BLaER1 treated with 17β-estradiol and CSF1 and Interleukin-3, amounts not matched to agents 10 nM and 100 nM (cell line): ENCODE results near the gene NXNL2.

Experiments used
- H3K27ac ChIP-seq, 11 experiments: shearing (Covaris generic); formaldehyde crosslinking; 2 replicates each; pipeline ENCODE4 v1.8.1; 2022
- H3K27me3 ChIP-seq, 11 experiments: shearing (Covaris generic); formaldehyde crosslinking; 2 replicates each; pipeline ENCODE4 v1.8.1; 2022
- H3K36me3 ChIP-seq, 11 experiments: shearing (Covaris generic); formaldehyde crosslinking; 2 replicates each; pipeline ENCODE4 v1.8.1; 2022
- H3K4me1 ChIP-seq, 10 experiments: shearing (Covaris generic); formaldehyde crosslinking; 2 replicates each; pipeline ENCODE4 v1.8.1; 2022
- H3K4me2 ChIP-seq, 11 experiments: shearing (Covaris generic); formaldehyde crosslinking; 2 replicates each; pipeline ENCODE4 v1.8.1; 2022
- H3K4me3 ChIP-seq, 10 experiments: shearing (Covaris generic); formaldehyde crosslinking; 2 replicates each; pipeline ENCODE4 v1.8.1; 2022
- H3K9ac ChIP-seq, 11 experiments: shearing (Covaris generic); formaldehyde crosslinking; 2 replicates each; pipeline ENCODE4 v1.8.1; 2022
- H3K9me3 ChIP-seq, 11 experiments: shearing (Covaris generic); formaldehyde crosslinking; replicated peaks in 1 of 11; 2 replicates each; pipeline ENCODE4 v1.8.1; 2022
- H4K20me1 ChIP-seq, 11 experiments: shearing (Covaris generic); formaldehyde crosslinking; 2 replicates each; pipeline ENCODE4 v1.8.1; 2022
- Cebpa-rat ChIP-seq, 11 experiments: shearing (Covaris generic); IDR thresholded peaks; 2 replicates each; pipeline ENCODE4 v1.8.1; 2022

Gene NXNL2

DNA sequence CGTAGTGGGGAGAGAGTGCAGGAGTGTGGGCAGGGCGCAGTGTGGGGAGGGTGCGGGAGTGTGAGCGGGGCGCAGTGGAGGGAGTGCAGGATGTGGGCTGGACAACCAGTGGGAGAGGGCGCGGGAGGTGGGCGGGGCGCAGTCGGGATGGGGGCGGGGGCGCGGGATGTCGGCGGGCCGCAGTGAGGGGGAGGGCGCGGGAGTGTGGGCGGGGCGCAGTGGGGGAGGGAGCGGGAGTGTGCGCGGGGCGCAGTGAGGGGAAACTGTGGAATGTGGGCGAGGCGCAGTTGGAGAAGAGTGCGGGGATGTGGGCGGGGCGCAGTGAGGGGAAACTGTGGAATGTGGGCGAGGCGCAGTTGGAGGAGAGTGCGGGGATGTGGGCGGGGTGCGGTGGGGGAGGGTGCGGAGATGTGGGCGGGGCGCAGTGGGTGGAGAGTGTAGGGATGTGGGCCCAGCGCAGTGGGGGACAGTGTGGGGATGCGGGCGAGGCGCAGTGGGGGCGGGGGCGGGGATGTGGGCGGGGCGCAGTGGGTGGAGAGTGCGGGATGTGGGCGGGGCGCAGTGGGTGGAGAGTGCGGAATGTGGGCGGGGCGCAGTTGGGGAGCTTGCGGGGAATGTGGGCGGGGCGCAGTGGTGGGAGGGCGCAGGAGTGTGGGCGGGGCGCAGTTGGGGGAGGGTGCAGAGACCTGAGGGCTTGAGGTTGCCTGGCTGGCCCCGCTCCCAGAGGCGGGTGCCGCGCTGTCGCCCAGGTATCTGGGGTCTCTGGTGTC lies at the start of gene NXNL2:
NXNL2 (plus strand) TSS at position 723 of the 770 bp plus-strand sequence. CDS start 257 bp downstream, outside the sequence.
- no peak within 1 kb of the TSS for H3K9ac ChIP-seq
- peaks cover 0 to 10% (median 0%) of the 10 kb centered on the region in 11 experiments; a peak in 3 of 22 replicates for H4K20me1 ChIP-seq
- peaks cover 0 to 15% (median 4%) of the 10 kb centered on the region in 11 experiments; a peak in 3 of 22 replicates for H3K9me3 ChIP-seq
- no peak for TF ChIP-seq Cebpa-rat (IDR thresholded peaks at IDR 0.05)
- peak within 1 kb of the TSS; percentile 34 to 54 (median 46); a peak in 15 of 20 replicates for H3K4me3 ChIP-seq
- H3K36me3 ChIP-seq: no peaks in the 10 kb centered on the region
- H3K27ac ChIP-seq: no peak within 1 kb of the TSS
- peaks cover 48 to 60% (median 52%) of the 10 kb centered on the region in 11 experiments for H3K27me3 ChIP-seq
- peak within 1 kb of the TSS; percentile 66 to 83 (median 77) for H3K4me2 ChIP-seq
- H3K4me1 ChIP-seq: peaks cover 22 to 35% (median 29%) of the 10 kb centered on the region in 10 experiments

DNA sequence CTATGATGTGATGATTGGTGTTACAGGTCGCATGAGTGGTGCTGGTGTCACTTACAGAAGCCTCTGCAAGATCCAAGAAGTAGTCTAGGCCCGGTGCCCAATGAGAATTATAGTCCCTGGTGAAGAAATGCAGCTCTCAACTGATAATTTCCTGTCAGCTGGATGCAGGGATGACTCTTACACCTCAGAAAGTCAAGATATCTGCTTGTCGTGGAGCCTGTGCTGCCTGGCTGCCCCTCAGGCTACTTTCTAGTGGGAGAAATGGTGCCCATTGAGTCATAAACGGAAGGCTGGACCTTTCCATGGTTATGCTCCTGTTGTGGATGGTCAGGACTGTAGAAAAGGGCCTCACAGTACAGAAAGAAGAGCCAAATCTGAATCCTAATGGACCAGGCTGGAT lies 46.8 kb upstream of the NXNL2 start:
- Histone ChIP-seq H3K4me3 (no peak overlapping the region), H3K27me3 (no peaks in the 10 kb centered on the region), H4K20me1 (no peaks in the 10 kb centered on the region), H3K36me3 (peaks cover 17 to 50% (median 42%) of the 10 kb centered on the region in 11 experiments; a peak in 21 of 22 replicates), H3K27ac (no peak overlapping the region), H3K9ac (no peak overlapping the region), H3K4me2 (no peak overlapping the region), H3K9me3 (no peaks in the 10 kb centered on the region), H3K4me1 (no peaks in the 10 kb centered on the region)
- no peak for TF ChIP-seq Cebpa-rat (IDR thresholded peaks at IDR 0.05)

DNA sequence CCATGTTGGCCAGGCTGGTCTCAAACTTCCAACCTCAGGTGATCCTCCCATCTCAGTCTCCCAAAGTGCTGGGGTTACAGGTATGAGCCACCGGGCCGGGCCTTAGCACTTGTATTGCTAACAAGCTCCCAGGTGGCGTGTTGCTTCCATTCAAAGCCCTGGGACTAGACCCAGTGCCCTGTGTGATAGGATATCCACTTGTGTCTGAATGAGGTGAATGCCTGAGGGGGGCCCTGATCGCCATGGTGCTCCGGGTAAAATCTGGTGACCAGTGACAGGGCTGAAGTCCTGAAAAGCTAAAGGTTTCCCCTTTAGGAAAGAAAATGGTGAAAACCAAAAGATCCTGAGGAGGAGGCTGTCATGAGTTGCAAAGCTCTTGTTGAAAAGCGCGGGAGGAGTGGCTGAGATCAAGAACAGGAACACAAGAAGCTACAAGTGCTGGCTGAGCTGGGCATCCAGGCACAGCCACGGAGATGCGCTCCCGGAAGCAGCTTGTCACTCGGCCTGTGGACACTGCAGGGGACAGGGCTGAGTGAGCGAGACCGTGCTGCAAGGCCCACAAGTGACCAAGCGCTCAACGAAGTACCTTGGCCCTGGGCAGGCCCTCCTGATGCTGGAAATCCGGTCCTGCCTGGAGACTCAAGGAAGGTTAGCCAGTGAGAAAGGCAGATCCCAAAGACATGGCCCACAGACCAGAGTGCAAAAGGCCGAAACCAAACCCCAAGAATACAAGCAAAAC lies 39.8 kb upstream of the NXNL2 start:
- Histone ChIP-seq H3K4me2 (no peak overlapping the region), H3K9ac (no peak overlapping the region), H3K4me1 (no peaks in the 10 kb centered on the region), H3K4me3 (no peak overlapping the region), H4K20me1 (no peaks in the 10 kb centered on the region), H3K36me3 (no peaks in the 10 kb centered on the region), H3K27ac (no peak overlapping the region), H3K27me3 (no peaks in the 10 kb centered on the region), H3K9me3 (no peaks in the 10 kb centered on the region)
- no peak for TF ChIP-seq Cebpa-rat (IDR thresholded peaks at IDR 0.05)

DNA sequence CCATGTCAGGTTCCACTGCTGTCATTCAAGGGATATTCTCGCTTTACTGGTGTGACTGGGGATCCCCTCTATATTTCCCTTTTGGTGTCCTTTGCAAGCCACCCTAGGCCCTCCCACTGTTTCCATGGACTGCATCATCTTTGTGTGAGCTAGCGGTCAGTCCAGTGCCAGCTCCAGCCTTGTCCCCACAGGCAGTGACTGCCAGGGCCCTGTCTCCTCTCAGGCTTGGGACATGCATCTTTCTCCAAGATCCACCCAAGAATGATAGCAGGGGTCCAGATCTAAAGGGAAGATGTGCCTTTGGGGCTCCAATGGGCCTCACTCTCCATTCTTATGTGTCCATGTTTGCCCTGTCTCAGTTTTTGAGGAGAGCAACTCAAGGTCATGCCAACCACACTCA lies 37.8 kb upstream of the NXNL2 start:
- no peaks in the 10 kb centered on the region for H3K9me3 ChIP-seq
- TF ChIP-seq Cebpa-rat (IDR thresholded peaks at IDR 0.05): no peak
- H4K20me1 ChIP-seq: no peaks in the 10 kb centered on the region
- no peak overlapping the region for H3K4me3 ChIP-seq
- H3K27ac ChIP-seq: no peak overlapping the region
- no peak overlapping the region for H3K4me2 ChIP-seq
- H3K36me3 ChIP-seq: no peaks in the 10 kb centered on the region
- H3K4me1 ChIP-seq: peaks cover 0 to 6% (median 0%) of the 10 kb centered on the region in 10 experiments; a peak in 1 of 20 replicates
- no peaks in the 10 kb centered on the region for H3K27me3 ChIP-seq
- H3K9ac ChIP-seq: no peak overlapping the region

DNA sequence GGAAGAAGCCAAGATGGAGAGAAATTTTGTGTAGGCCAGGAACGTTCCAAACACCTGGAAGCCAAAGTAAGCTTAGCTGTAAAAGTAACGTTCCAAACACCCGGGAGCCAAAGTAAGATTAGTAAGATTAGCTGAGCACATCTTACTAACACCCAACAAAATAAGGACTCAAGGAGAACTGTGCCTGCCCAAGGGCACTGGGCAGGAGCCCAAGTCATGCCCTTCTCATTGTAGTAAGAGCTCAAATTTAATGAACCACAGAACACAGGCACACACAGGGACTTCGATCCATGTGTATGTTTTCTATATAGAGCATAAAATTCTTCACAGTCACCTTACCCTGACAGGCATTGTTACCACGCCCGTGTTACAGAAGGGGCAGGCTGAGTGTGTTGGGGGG lies 36.1 kb upstream of the NXNL2 start:
- H3K4me3 ChIP-seq: no peak overlapping the region
- no peaks in the 10 kb centered on the region for H3K27me3 ChIP-seq
- H3K9ac ChIP-seq: no peak overlapping the region
- no peak overlapping the region for H3K4me2 ChIP-seq
- H4K20me1 ChIP-seq: no peaks in the 10 kb centered on the region
- H3K4me1 ChIP-seq: peaks cover 0 to 6% (median 0%) of the 10 kb centered on the region in 10 experiments; a peak in 1 of 20 replicates
- no peaks in the 10 kb centered on the region for H3K9me3 ChIP-seq
- no peak for TF ChIP-seq Cebpa-rat (IDR thresholded peaks at IDR 0.05)
- H3K27ac ChIP-seq: no peak overlapping the region
- no peaks in the 10 kb centered on the region for H3K36me3 ChIP-seq

DNA sequence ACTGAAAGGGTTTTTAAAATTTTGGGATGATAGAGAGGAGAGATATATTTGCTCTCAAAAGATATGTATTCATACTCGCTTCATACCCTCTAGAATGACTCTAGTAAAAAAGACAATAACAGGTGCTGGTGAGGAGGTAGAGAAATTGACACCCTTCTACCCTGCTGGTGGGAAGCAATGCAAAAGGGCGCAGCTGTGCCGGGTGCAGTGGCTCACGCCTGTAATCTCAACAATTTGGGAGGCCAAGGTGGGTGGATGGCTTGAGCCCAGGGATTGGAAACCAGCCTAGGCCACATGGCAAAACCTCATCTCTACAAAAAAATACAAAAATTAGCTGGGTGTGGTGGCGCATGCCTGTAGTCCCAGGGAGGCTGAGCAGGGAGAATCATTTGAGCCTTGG lies 33.9 kb upstream of the NXNL2 start:
- H3K4me1 ChIP-seq: peaks cover 0 to 6% (median 0%) of the 10 kb centered on the region in 10 experiments; a peak in 1 of 20 replicates
- H3K27ac ChIP-seq: no peak overlapping the region
- peak overlapping the region in 1 of 11 experiments; percentile 43; a peak in 1 of 22 replicates for H3K4me2 ChIP-seq
- no peak overlapping the region for H3K9ac ChIP-seq
- H3K9me3 ChIP-seq: no peaks in the 10 kb centered on the region
- TF ChIP-seq Cebpa-rat (IDR thresholded peaks at IDR 0.05): no peak
- H3K27me3 ChIP-seq: no peaks in the 10 kb centered on the region
- H3K36me3 ChIP-seq: no peaks in the 10 kb centered on the region
- H4K20me1 ChIP-seq: no peaks in the 10 kb centered on the region
- H3K4me3 ChIP-seq: no peak overlapping the region

DNA sequence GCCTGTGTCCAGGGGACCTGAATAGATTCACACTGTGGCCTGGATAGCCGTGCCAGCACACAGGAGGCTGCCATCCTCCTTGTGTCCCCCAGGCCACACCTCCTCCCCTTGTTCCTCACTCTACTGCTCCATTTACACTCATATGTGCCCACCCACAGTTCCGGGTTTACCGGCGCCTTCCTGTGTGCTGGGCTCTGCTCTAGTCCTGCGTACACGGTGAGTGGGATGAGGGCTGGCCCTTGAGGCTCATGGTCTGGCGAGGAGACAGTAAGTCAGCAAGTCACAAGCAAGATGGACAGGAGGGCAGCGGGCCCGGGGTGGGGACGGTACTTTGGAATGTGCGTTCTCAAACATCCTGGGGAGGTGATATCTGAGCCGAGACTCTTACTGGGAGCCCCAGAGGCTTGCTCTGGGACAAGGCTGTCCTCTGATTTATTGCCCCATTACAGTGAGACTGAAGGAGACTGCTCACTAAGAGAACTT lies 32.4 kb upstream of the NXNL2 start:
- H3K4me2 ChIP-seq: no peak overlapping the region

DNA sequence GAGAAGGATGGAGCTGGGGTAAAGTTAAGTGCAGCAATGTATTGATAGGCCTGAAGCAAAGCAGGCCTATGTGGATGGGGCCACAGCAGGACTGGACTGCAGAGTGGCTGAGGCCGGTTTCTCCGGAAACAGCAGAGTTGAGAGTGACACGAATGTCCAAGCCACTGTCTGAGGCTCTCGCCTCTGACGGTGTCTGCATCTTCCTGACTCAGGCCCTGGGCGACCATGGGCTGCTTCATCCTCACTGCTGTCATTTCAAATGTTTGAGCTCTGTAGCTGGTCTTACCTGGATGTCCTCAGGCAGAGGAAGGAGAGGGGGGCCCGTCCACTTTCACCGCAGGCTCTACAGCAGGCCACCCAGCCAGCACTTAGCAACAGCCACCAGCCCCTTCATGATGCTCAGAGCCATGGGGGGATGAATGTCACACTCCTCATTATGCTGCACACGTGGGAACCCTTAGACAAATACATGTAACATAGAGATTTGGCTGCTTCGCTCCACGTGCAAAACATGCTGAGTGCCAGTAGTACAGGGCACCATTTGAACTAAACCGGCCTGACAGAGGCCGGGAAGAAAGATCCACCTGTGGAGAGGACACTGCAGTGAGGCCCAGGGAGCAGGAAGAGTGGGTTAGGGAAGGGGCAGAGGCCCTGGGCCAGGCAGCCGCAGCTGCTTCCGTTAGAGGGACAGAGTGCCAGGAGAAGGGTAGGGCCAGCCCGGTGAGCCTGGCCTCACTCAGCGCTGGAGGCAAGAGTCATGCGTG lies 31.7 kb upstream of the NXNL2 start:
- TF ChIP-seq Cebpa-rat (IDR thresholded peaks at IDR 0.05): no peak

More for the DNA sequence above, 32.4 kb upstream of the NXNL2 start:
- Histone ChIP-seq H3K9ac (no peak overlapping the region), H3K4me1 (peaks cover 0 to 6% (median 0%) of the 10 kb centered on the region in 10 experiments; a peak in 1 of 20 replicates), H4K20me1 (no peaks in the 10 kb centered on the region), H3K27ac (no peak overlapping the region), H3K9me3 (no peaks in the 10 kb centered on the region), H3K4me3 (no peak overlapping the region), H3K36me3 (no peaks in the 10 kb centered on the region), H3K27me3 (no peaks in the 10 kb centered on the region)
- TF ChIP-seq Cebpa-rat (IDR thresholded peaks at IDR 0.05): no peak

More for the DNA sequence above, 31.7 kb upstream of the NXNL2 start:
- no peak overlapping the region for H3K27ac ChIP-seq
- peaks cover 0 to 3% (median 0%) of the 10 kb centered on the region in 11 experiments; a peak in 1 of 22 replicates for H3K9me3 ChIP-seq
- no peak overlapping the region for H3K4me3 ChIP-seq
- H3K36me3 ChIP-seq: no peaks in the 10 kb centered on the region
- no peaks in the 10 kb centered on the region for H3K27me3 ChIP-seq
- no peak overlapping the region for H3K9ac ChIP-seq
- peaks cover 0 to 6% (median 0%) of the 10 kb centered on the region in 10 experiments; a peak in 1 of 20 replicates for H3K4me1 ChIP-seq
- H4K20me1 ChIP-seq: no peaks in the 10 kb centered on the region
- no peak overlapping the region for H3K4me2 ChIP-seq
